Fibroblast of skin of left biceps (primary cell): ENCODE results near the gene SH2D5.
"Not testable (repeated sequence)": the region's sequence is repeated elsewhere in the genome, so short reads cannot be mapped to it uniquely, and the experiment has no call there.

ENCODE experiments used
- DNase-seq, 2 experiments: peaks; one replicate each; pipeline ENCODE4 v3.0.0-alpha.2; 2013; ENCODE audit warnings: low read depth in 2 of 2

SH2D5 gene

GRCh38 chr1:20728371-20729154, 3.9 kb downstream of the SH2D5 start:
- no peak for DNase-seq

GRCh38 chr1:20727746-20728316, 4.7 kb downstream of the SH2D5 start:
- no peak for DNase-seq

GRCh38 chr1:20726932-20727745, 5.4 kb downstream of the SH2D5 start:
- DNase-seq, result no peak

DNA sequence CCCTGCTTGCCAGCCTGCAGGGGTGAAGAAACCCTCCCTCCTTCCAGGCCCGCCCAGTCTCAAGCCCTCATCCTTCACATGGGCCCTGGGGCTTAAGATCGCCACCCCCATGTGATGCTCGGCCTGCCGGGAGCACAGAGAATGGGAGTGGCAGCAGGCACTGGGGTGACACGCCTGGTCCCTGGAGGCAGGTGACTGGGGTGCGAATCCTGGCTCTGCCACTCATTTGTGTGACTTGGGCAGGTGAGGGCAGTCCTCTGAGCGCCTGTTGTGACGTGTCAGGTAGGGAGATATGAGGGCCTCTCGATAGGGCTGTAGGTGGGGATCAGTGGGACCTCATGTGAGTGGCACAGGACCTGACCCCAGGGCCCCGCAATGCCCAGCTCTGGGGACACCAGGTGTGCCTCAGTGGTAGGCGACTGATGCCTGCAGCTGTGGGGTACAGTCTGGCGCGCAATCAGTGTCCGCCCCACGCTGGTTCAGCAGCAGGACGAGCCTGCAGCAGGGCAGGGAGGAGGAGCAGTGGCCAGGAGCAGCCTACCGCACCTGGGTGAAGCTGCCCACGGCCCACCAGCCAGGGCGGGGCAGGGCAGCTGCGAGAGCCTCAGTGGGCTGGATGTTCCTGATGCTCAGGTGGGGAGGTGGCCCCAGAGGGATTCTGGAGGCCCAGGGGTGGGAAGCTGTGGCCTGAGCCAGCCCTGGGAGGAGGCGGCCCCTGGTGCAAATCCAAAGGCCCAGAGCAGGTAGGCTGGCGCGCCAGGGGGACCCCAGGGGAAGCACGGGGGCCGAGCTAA, 6.2 kb downstream of the SH2D5 start:
- DNase-seq, result no peak

GRCh38 chr1:20725189-20726117, 7.0 kb downstream of the SH2D5 start:
- no peak for DNase-seq

DNA sequence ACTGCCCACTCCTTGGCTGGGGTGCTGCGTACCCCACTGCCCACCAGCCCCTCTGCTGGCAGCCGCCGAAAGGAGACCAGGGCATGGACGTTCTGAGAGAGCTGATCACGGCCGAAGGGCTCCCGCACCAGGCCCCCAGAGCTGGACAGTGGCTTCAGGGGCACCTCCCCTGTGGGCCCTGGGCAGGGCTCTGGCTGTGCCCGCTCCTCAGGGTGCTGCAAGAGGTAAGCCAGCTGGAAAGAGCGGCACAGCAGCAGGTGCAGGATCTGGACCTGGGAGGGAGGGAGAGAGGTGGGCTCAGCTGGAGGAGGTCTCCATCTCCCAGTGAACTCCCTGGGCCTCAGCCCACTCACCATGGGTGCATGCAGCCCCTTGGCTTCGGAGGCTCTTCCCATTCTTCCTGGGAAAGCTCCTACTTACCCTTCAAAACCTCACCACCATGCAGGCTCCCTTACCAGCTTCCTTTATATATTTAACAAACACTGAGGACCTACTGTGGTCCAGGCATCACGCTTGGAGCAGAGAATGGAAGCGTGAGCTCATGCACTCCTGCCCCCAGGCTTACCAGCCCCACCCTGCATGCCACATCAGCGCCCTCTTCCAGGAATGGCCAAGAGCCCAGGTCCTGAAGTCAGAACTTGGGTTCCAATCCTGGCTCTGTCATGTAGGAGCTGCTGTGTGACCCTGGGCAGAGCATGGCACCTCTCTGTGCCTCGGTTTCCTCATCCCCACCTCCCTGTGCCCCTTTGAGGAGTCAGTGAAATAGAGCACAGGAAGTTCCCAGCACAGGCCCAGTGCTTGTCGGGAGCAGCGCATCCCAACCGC, 7.9 kb downstream of the SH2D5 start:
- no peak for DNase-seq

DNA sequence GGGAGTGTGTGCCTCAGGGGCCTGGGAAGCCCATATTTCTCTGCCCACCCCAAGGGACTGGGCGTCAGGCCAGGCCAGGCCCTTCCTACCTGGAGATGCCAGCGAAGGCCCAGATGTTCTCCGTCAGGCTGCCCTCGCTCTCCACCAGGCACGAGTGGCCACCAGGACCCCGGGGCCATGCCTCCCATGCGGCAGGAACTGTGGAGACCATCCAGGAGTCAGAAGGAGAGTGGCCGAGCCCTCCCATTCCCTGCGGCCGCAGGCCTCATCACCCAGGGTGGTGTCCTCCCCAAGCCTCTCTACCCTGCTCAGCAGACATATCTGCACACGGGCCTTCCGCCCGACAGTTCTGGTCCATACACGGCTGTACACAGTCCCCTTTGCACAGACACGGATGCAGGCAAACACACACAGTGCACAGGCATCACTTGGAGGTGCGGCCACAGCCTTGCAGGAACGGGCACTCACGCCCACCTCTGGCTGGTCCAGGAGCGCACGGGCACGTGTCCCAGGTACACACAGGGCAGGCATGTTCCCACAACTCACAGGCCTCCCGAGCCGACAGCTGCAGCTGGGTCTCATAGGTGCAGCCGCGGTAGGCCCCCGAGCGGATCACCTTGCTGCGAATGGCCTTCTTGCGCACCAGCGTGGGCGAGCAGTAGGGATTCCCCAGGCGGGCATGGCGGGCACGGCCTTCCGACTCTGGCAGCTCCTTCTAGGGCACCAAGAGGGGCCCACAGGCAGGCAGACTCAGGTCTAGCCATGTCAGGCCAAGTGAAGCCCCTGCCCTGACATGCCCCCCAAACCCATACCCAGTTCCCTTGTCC, 8.8 kb downstream of the SH2D5 start:
- DNase-seq, result no peak

DNA sequence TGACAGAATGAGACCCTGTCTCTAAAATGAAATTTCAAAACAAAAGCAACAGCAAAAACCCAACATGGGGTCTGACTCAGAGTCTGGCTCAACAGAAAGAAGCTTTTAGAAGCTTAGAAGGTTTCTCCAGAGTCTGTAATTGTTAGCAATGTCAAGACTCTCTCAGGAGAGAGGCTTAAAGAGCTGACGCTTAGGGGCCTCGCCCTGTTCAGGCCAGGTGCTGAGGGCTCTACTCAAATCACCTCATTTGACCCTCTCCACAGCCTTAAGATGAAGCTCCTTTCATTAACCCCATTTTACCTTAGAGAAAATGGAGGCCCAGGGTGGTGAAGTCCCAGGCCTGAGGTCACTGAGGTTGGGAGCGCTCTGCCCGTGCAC, 9.4 kb downstream of the SH2D5 start:
- no peak for DNase-seq

GRCh38 chr1:20721117-20722061, 11.1 kb downstream of the SH2D5 start:
- DNase-seq, result no peak

- no peak for DNase-seq
Measured at GRCh38 chr1:20720631-20721091, 11.8 kb downstream of the SH2D5 start.

GRCh38 chr1:20719871-20720620, 12.5 kb downstream of the SH2D5 start:
- DNase-seq, result no peak

- no peak for DNase-seq
Measured at GRCh38 chr1:20719261-20719660, 13.2 kb downstream of the SH2D5 start.

- not testable (repeated sequence) for DNase-seq
Measured at GRCh38 chr1:20718343-20718882, 14.1 kb downstream of the SH2D5 start.

DNA sequence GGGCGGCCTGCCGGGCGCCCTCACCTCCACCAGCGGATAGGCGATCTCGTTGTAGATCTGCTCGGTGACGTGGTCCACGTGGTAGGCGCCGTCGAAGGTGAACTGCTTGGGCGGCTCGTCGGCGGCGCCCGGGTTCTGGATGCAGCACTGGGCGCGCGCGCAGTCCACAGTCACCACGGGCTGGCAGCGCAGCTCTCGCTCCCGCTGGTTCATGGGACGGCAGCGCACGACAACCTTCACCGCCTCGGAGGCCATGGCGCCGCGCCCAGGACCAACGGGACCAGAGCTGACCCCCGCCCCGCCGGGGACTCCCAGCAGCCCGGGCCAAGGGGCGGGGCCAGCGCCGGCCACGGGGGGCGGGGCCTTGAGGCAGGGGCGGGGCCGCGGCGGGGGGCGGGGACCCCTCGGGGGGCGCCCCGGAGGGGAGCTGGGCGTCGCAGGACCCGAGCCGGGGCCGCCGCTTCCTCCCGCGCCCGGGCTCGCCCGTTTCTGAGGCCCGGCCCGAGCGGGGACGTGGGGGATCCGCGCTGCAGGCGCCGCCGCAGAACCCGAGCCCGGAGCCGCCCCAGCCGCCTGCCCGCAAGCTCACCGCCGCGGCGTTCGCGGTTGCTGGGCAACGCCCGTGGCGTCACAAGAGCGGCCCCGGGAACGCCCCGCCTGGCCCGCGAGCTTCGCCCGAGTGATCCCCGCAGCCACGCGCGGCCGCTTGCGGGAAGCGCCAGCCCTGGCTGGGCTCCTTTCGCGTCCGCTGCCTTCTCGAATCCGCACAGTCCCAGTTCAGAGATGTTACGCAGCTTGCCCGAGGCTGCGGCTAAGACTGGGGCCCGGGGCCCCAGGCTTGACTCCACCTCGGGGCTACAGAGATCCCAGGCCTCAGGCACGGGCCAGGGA, 14.8 kb downstream of the SH2D5 start, which contains the start of gene KIF17:
KIF17 (minus strand) TSS at position 556 of the 891 bp plus-strand sequence; CDS start at position 255, 301 bp downstream.
- DNase-seq, result peak in 1 of 2 experiments; percentile 32

- DNase-seq, result no peak
Measured at GRCh38 chr1:20716232-20716631, 16.3 kb downstream of the SH2D5 start.

DNA sequence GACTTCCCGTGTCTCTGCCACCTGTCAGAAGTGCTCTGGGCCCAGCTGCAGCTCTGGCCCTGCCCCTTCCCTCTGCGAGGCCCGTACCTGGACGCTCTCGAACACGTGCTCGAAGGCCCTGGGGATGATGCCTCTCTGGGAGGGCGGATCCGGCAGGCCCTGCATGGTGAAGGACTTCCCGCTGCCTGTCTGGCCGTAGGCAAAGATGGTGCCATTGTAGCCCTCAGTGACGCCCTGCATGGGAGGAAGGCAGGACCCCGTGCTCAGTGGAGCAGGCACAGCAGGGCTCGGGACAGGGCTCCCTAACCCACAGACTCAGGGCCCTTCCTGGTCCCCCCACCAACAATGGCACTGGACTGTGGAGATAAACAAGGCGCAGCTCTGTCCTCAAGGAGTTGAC, 17.1 kb downstream of the SH2D5 start:
- no peak for DNase-seq
